IPS-15b (cell line): ENCODE results near the gene PICALM.

Experiments used
- H3K27me3 ChIP-seq: one replicate; pipeline ENCODE4 v1.6.1; 2013; ENCODE audit warnings: low read length; ENCODE audit not compliant: control insufficient read depth, insufficient read depth
- H3K36me3 ChIP-seq: one replicate; pipeline ENCODE4 v1.6.1; 2013; ENCODE audit warnings: low read length; ENCODE audit not compliant: control insufficient read depth, insufficient read depth
- H3K4me1 ChIP-seq: one replicate; pipeline ENCODE4 v1.6.1; 2013; ENCODE audit warnings: mild to moderate bottlenecking, low read length; ENCODE audit not compliant: control insufficient read depth, insufficient read depth
- H3K4me3 ChIP-seq: one replicate; pipeline ENCODE4 v1.5.1; 2013; ENCODE audit warnings: low read depth, low read length
- H3K9ac ChIP-seq: one replicate; pipeline ENCODE4 v1.6.1; 2013; ENCODE audit warnings: low read depth, mild to moderate bottlenecking, low read length
- H3K9me3 ChIP-seq: one replicate; pipeline ENCODE4 v1.6.1; 2013; ENCODE audit warnings: mild to moderate bottlenecking, low read length; ENCODE audit not compliant: control insufficient read depth, insufficient read depth

PICALM gene

DNA sequence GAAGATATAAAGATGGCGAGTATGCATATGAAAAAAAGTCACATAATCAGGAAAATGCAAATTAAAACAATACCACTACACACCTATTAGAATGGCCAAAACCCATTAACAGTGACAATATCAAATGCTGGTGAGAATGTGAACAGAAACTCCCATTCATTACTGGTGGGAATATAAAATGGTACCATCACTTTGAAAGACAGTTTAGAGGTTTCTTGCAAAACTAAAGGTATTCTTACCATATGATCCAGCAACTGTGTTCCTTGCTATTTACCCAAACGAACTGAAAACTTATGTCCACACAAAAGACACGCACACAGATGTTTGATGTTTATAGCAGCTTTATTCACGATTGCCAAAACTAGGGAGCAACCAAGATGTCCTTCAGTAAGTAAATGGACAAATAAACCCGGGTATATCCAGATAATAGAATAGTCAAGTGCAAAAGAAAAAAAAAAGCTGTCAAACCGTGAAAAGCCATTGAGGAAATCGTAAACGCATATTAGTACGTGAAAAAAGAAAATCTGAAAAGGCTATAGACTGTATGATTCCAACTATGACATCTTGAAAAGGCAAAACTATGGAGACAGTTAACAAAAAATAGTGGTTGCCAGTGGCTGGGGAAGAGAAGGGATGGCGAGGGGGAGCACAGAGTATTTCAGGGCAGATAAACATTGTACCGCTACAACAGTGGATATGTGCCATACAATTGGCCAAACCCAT lies 7.2 kb downstream of the PICALM start:
- Histone ChIP-seq H3K36me3 (no peaks in the 10 kb centered on the region), H3K27me3 (no peaks in the 10 kb centered on the region), H3K9ac (no peak overlapping the region), H3K9me3 (no peaks in the 10 kb centered on the region), H3K4me1 (peaks cover 3% of the 10 kb centered on the region), H3K4me3 (no peak overlapping the region)

DNA sequence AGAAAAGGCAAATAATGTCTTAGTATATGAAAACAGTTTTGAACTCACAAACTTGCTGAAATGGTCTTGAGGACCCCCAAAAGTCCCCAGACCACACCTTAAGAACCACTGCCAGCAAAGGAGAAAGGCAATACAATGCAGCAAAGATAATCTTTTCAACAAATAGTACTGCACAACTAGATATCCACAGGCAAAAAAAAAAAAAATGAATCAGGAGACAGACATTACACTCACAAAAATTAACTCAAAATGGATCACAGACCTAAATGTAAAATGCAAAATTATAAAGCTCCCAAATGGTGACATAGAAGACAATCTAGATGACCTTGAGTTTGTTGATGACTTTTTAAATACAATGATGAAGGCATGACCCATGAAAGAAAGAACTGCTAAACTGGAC lies 8.3 kb downstream of the PICALM start:
- no peak overlapping the region for H3K9ac ChIP-seq
- no peaks in the 10 kb centered on the region for H3K27me3 ChIP-seq
- no peaks in the 10 kb centered on the region for H3K9me3 ChIP-seq
- no peak overlapping the region for H3K4me3 ChIP-seq
- no peaks in the 10 kb centered on the region for H3K36me3 ChIP-seq
- peaks cover 3% of the 10 kb centered on the region for H3K4me1 ChIP-seq

DNA sequence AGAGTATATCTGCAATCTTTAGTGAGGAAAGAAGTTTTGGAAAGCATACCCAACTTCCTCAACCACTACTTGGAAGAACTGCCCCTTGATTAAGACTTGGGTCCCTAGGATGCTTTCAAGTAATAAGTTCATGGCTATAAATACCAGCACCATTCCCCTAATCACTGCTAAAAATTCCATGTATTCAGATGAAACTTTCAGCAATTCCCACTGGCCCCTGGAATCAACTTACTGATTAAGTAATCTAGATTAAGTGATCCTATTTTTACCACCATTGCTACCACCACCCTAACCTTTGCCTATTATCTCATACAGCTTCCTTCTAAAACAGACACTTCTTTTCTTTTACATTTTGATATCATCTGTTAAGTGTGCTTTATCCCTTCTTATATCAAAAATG lies 10.5 kb downstream of the PICALM start:
- H3K36me3 ChIP-seq, result no peaks in the 10 kb centered on the region
- H3K4me1 ChIP-seq, result peaks cover 5% of the 10 kb centered on the region
- no peaks in the 10 kb centered on the region for H3K9me3 ChIP-seq
- H3K4me3 ChIP-seq, result no peak overlapping the region
- H3K9ac ChIP-seq, result no peak overlapping the region
- no peaks in the 10 kb centered on the region for H3K27me3 ChIP-seq

DNA sequence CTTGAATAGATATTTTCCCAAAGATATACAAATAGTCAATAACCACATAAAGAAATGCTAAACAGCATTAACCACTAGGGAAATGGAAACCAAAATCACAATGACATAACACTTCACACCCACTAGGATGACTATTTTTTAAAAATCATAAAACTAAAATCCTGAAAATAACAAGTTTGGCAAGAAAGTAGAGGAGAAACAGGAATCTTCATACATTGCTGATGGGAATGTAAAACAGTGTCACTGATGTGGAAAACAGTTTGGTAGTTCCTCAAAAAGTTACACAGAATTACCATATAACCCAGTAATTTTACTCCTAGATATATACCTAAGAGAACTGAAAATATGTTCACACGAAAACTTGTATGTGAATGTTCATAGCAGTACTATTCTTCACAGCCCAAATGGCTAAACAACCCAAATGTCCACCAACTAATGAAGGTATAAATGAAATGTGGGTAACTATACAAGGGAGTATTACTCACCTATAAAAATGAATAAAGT lies 12.5 kb downstream of the PICALM start:
- H3K9me3 ChIP-seq, result no peaks in the 10 kb centered on the region
- no peaks in the 10 kb centered on the region for H3K27me3 ChIP-seq
- no peak overlapping the region for H3K4me3 ChIP-seq
- H3K9ac ChIP-seq, result no peak overlapping the region
- H3K36me3 ChIP-seq, result no peaks in the 10 kb centered on the region
- peaks cover 5% of the 10 kb centered on the region for H3K4me1 ChIP-seq

DNA sequence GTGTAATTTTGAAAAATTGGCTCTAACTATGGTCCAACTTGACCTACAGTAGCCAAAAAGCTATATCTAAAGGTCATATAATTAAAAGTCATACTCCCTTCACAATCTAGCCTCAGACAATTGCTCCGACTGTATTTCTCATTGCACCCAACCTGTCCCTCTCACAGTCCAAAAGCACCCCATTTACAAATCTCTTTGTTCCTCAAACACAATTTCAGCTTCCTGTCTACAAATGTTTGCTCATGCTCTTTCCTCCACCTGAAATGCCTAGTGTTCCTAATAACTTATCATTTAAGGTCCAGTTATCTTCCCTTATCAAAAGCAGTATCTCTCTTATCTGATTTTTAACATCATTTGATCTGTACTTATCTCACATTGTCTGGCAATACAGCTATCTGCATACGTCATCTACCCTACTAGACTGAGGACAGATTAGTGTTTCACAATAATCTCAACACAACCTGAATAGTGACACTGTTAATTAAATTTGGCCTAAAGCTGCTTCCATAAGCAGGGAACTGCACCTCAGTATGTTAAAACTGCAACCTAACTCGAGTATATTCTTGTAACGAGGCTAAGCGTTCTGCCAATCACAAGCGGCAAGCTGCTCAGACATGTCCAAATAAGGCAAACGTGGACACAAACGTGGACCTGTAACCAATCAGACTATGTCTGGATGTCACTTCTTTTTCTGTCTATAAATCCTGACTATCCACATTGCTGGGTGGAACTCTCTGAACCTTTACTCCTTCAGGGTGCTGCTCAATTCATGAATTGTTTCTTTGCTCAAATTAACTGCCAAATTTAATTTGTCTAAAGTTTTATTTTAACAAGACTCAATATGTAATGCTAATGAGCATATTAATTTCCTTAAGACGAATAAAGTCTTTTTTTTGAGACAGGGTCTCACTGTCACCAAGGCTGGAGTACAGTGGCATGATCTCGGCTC lies 15.9 kb downstream of the PICALM start:
- Histone ChIP-seq H3K9ac (no peak overlapping the region), H3K27me3 (no peaks in the 10 kb centered on the region), H3K4me3 (no peak overlapping the region), H3K9me3 (no peaks in the 10 kb centered on the region), H3K4me1 (peaks cover 2% of the 10 kb centered on the region), H3K36me3 (no peaks in the 10 kb centered on the region)

DNA sequence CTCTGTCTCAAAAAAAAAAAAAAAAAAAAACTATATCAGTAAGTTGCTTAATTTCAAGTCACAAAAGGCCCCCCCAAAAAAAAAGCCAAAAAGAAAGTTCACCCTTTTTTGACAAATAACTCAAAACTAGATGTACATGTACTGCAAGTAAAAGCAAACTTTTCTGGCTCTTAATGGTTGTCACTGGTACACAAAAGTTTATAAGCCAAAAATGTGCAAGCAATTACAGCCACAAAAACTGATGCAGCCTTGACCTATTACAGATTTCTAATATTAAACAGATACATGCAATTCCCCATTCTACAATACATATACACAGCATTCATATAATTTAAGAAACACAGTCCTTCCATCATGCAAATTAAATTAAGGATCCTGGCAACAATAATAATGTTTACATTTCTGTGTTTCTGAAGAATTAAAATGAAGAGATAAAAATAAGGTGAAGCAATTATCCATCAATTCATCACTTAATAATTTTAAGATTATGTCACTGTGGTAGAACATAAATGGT lies 18.6 kb downstream of the PICALM start:
- Histone ChIP-seq H3K4me3 (no peak overlapping the region), H3K9me3 (no peaks in the 10 kb centered on the region), H3K4me1 (peaks cover 2% of the 10 kb centered on the region), H3K27me3 (no peaks in the 10 kb centered on the region), H3K9ac (no peak overlapping the region), H3K36me3 (no peaks in the 10 kb centered on the region)

DNA sequence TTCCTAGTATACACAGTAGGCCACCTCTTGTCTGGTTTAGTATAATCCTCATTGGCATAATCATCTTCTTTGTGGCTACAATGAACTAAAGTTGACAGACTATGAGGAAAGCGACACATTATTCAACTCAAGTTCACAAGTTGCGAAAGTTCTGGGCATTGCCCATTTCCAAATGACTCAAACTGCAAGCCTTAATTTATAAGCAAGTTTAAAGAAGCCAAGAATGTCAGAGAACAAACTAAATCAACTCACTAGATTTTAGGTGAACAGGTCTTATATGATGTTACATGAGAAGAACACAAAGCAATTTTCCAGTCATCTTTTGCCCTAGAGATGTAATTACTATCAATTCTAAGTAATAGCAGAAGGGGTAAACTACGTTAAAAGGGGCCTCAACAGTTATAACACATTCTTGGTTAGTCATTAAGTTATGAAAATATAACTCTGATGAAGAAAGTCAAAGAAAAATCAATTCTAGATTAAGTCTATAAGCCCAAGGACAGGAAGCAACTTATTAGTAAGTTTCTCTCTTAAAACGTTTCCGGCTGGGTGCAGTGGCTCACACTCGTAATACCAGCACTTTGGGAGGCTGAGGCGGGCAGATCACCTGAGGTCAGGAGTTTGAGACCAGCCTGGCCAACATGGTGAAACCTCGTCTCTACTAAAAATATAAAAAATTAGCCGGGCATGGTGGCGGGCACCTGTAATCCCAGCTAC lies 21.5 kb downstream of the PICALM start:
- Histone ChIP-seq H3K4me3 (no peak overlapping the region), H3K36me3 (no peaks in the 10 kb centered on the region), H3K9me3 (no peaks in the 10 kb centered on the region), H3K9ac (no peak overlapping the region), H3K27me3 (no peaks in the 10 kb centered on the region), H3K4me1 (no peaks in the 10 kb centered on the region)

DNA sequence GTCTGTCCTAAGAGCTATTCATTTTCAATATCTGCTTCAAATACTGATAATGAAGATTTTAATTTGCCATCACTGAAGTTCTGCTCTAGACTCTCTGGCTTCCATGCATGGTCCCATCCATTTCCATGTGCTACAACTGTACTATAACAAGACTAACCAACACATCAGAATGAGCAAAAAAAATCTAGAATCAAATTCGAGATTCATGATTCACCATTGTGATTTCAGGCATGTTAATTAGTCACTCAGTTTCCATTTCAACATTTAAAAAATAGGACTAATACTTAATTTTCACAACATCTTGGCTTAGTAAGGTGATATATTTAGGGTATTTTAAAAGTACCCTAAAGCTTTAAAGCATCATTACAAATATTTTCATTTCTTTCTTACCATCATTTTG lies 22.8 kb downstream of the PICALM start:
- no peak overlapping the region for H3K9ac ChIP-seq
- H3K9me3 ChIP-seq, result no peaks in the 10 kb centered on the region
- H3K27me3 ChIP-seq, result no peaks in the 10 kb centered on the region
- peaks cover 2% of the 10 kb centered on the region for H3K4me1 ChIP-seq
- no peaks in the 10 kb centered on the region for H3K36me3 ChIP-seq
- H3K4me3 ChIP-seq, result no peak overlapping the region

DNA sequence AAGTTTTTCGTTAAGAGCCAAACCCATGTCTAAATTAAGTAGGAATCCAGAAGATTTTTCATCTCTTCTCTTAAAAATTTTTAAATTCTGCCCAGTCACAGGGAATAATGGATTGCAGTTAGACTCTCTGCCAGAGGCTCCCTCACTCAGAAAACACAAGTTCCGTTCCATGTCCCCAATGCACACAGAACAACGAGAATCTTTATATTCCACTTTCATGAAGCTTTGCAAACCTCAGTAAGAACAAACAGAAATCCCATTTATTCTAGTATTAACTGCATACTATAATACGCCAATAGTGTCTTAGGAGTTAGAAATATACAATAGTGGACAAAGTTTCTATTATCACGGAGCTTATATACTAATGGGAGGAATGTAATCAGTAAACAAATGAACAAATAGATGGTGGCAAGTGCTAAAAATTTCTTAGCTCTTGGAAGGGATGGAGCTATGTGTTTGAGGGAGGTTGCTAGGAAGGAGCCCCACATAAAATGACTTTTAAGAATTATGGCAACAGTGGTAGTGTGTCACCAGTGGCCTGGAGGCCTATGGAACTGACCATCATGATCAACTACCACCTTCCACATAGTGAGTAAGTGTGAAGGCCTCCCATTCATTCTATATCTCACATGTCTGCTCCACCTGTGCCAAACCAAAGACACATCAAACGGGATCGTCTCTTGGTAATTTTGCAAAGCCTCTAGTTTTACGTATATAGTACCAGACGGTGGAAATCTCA lies 24.9 kb downstream of the PICALM start:
- Histone ChIP-seq H3K9me3 (no peaks in the 10 kb centered on the region), H3K4me3 (no peak overlapping the region), H3K9ac (no peak overlapping the region), H3K4me1 (peaks cover 2% of the 10 kb centered on the region), H3K36me3 (no peaks in the 10 kb centered on the region), H3K27me3 (no peaks in the 10 kb centered on the region)

DNA sequence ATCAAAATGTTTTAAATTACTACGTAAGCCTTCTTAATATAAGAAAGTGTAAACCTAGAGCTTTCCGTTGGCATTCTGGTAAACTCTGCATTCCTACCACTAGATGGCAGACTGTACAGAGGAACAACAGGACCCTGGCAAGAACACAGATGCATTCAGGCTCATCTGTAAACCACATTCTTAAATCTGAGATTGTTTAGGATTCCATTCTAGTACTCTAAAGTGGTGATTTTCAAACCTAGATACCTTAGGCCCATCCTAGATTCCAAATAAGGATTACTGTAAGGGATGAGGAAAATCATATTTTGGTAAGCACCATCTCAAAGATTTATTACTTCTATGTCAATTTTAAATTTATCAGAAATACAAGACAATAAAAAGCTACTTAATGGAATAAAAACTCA lies 26.9 kb downstream of the PICALM start:
- no peak overlapping the region for H3K9ac ChIP-seq
- no peaks in the 10 kb centered on the region for H3K9me3 ChIP-seq
- H3K4me3 ChIP-seq, result no peak overlapping the region
- no peaks in the 10 kb centered on the region for H3K27me3 ChIP-seq
- H3K4me1 ChIP-seq, result peaks cover 2% of the 10 kb centered on the region
- H3K36me3 ChIP-seq, result no peaks in the 10 kb centered on the region
